Sciatic nerve (tissue), 2 donors: ENCODE data around the gene BBLN. TPM values are rescaled to one million over a fixed set of nuclear protein-coding genes. Genes with fewer than 3 reads are reported as not detected.
A peak's percentile ranks its signal among the peaks of the same experiment; 100 is the strongest.

ENCODE experiments used
- ATAC-seq: fragments of 200-7000 bp; cut with Tn5 transposase; one replicate; pipeline ENCODE4 v1.9.1; 2020; ENCODE audit warnings: mild to moderate bottlenecking, moderate library complexity
- DNase-seq: peaks from one replicate; pipeline ENCODE4 v3.0.0-alpha.2; 2020; ENCODE audit warnings: low spot score
- intact Hi-C: fragments of 100-400 bp; cut with DNase I; formaldehyde crosslinking; loops from one replicate; pipeline ENCODE4 v1.14.2; 2022
- total RNA-seq: library from RNA; stranded (reverse); fragmentation: NEBNext Ultra II Directional; extraction: Animal tissue kit (Norgen Biotek cat#: 25700); gene quantifications from one replicate; pipeline ENCODE4 v1.2.1, GENCODE V29; 2021
- donor health status: DM: no; HTN: no; CAD: no.
- donor health status: DM: no; HTN: no; CAD: no.

The BBLN gene
- total RNA-seq, 1 donor from 2014 or later, result 42.1 TPM

- ATAC-seq (peak; percentile 68), DNase-seq (no peak)
- intact Hi-C loops, result no loop called here
Measured at GRCh38 chr9:128203024-128203706, 43.1 kb downstream of the BBLN start, which contains the start of gene DNM1. Gene DNM1 (plus strand): TSS chr9:128203379. CDS start chr9:128203471, 92 bp downstream.

DNA sequence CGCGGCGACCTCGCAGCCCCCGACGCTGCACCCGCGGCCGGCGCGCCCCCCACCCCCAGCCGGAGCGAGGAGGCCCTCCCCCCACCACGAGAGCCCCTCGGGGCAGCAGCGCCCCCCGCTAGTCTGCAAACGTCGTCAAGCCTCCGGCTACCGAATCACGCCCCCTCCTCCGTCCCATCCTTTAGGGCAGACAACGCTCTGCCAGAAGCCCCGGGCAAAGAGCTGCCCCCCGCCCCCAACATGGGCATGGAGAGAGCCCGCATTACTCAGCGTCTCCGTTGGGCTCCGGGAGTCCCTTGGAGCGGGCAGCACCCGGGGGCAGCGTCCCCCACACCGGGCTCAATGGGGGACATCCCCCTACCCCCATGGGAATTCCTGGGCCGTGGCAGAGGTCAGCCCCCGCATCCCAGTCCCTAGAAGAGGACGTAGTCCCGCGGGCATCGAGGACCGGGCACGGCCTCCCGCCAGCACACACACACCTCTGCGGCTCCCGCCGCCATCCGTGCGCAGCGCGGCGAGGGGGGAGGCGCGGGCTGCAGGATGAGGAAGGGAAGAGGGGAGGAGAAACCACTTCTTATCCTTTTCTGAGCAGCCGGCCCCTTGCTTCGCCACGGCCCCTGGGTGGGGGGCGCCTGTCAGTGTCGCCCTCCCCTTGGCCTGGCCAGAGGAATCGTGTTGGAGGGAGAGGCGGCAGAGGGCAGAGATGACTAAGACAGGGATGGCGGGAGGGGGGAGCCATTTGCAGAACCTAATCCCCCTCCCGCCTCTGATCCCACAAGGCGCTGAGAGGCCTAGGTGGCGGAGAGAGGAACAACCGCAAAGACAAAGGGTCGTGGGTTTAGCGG, 43.9 kb downstream of the BBLN start:
- ATAC-seq (peak; percentile 59), DNase-seq (no peak)
- intact Hi-C loops, result no loop called here

DNA sequence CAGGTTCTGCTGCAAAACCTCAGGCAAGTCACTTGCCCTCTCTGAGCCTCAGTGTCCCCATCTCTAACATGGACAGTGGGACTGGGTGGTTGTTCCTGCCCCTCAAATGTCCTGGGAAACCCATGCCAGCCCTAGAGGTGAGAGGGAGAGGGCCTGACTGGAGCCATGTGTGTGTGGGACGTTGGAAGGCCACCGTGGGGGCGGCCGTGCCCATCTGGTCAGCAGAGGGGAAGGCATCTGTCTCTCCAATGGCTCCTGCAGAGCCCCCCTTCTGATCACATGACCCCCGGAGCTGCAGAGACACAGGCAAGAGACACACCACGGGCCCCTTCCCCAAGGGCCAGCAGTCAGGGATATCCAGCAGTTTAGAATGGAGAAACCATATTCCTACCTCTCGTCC, 44.8 kb downstream of the BBLN start:
- intact Hi-C loops, result no loop called here
- ATAC-seq (peak; percentile 5), DNase-seq (no peak)

GRCh38 chr9:128205296-128205944, 45.4 kb downstream of the BBLN start:
- intact Hi-C loops, result no loop called here
- ATAC-seq (no peak), DNase-seq (no peak)

GRCh38 chr9:128206484-128206883, 46.4 kb downstream of the BBLN start:
- ATAC-seq, result no peak
- intact Hi-C loops, result no loop called here
- DNase-seq, result no peak

- DNase-seq (no peak), ATAC-seq (no peak)
- intact Hi-C loops, result no loop called here
Measured at GRCh38 chr9:128206916-128207910, 47.1 kb downstream of the BBLN start.

DNA sequence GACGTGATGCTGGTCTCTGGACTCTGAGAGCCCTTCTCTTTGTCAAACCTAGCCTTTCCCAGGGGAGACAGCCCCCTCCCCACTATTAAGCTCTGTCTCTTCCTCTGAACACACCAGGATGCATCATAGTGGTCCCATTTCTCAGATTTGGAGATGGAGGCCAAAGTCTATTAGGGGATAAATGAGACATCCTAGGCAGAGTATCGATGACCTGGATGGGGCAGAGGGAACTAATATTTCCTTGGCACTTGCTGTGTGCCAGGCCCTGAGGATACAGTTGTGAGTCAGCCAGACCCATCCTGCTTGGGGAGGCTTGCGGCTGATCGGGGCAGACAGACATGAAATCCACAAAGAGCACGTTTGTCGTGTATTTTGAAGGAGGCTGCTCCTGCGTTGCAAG, 48.3 kb downstream of the BBLN start:
- intact Hi-C loops, result no loop called here

DNA sequence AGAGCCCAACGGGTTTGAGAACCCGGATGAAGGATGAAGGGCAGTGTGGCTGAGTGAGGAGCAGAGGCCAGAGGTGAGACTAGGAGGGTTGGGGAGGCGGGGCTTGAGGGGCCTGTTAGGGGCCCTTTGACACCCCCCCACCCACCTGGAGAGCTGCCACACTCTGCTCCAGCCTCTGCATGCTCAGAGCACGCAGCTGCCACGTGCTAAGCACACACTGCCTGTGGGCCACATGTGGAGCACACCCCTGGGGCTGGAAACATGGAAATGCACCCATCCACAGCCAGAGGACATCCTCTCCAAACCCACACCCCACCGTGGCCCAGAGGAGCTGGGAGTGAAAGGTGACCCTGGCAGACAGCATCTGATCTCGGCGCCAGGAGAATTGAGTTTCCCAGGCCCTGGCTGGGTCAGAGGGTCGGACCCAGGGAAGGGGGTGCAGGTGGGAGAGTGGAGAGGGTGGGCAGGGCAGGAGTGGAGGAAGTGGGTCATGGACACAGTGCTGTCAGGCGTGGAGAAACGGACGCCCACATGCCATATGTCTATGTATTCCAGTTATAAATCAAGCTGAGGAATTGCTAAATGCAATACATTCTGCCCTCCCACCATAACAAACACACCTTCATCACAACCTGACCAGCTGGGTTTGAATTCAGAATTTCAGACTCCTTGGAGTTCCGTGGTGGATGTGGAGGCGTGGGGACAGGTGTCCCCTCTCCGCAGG, 49.0 kb downstream of the BBLN start:
- DNase-seq (no peak), ATAC-seq (no peak)
- intact Hi-C loops, result no loop called here

More for the DNA sequence above, 48.3 kb downstream of the BBLN start:
- ATAC-seq (no peak), DNase-seq (no peak)

- DNase-seq (no peak), ATAC-seq (no peak)
- intact Hi-C loops, result no loop called here
Measured at GRCh38 chr9:128211186-128211980, 51.3 kb downstream of the BBLN start.

DNA sequence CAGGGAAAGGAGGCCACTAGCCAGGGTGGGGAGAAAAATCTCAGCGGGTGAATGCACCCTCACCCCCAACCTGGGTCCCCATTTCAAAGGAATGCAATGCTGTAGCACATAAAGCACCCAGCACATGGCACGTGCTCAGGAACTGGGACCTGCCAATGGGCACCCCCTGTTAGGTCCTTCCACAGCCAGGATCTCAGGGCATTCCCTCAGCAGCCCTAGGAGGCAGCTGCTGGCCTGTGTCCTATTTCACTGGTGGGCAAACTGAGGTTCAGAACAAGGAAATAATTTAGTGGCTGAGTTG, 51.9 kb downstream of the BBLN start:
- ATAC-seq (no peak), DNase-seq (no peak)
- intact Hi-C loops, result no loop called here

Other genes with a start within 250 kb of the BBLN start
- 19.6 TPM for gene ST6GALNAC4, start 243.2 kb upstream of the BBLN start, total RNA-seq
- gene PIP5KL1, start 229.5 kb upstream of the BBLN start, total RNA-seq, result 2.0 TPM
- gene DPM2, start 222.4 kb upstream of the BBLN start, total RNA-seq, result 24.6 TPM
- gene EEIG1, start 179.3 kb upstream of the BBLN start, total RNA-seq, result 96.8 TPM
- 7.8 TPM for gene NAIF1, start 92.9 kb upstream of the BBLN start, total RNA-seq
- 21.0 TPM for gene SLC25A25, start 92.0 kb upstream of the BBLN start, total RNA-seq
- gene PTGES2, start 32.5 kb upstream of the BBLN start, total RNA-seq, result 33.8 TPM
- 6.0 TPM for gene LCN2, start 10.8 kb upstream of the BBLN start, total RNA-seq
- gene CIZ1, start 31.3 kb downstream of the BBLN start, total RNA-seq, result 140 TPM
- 52.7 TPM for gene DNM1, start 43.1 kb downstream of the BBLN start, total RNA-seq
- gene GOLGA2, start 115.7 kb downstream of the BBLN start, total RNA-seq, result 119 TPM
- 19.6 TPM for gene SWI5, start 116.0 kb downstream of the BBLN start, total RNA-seq
- 13.0 TPM for gene TRUB2, start 162.2 kb downstream of the BBLN start, total RNA-seq
- gene COQ4, start 162.6 kb downstream of the BBLN start, total RNA-seq, result 28.9 TPM
- gene SLC27A4, start 180.3 kb downstream of the BBLN start, total RNA-seq, result 13.9 TPM
- gene URM1, start 211.1 kb downstream of the BBLN start, total RNA-seq, result 41.9 TPM